IPS-11a (cell line): ENCODE results near the gene PIPOX.
A peak's percentile ranks its signal among the peaks of the same experiment; 100 is the strongest.

Experiments
- H3K4me3 ChIP-seq: one replicate; pipeline ENCODE4 v1.5.1; 2013; ENCODE audit warnings: low read depth, low read length, control low read depth

The PIPOX gene

GRCh38 chr17:29042679-29043538 is at the start of gene PIPOX:
Gene PIPOX (plus strand): TSS chr17:29043141. CDS start chr17:29043226, 85 bp downstream.
- no peak within 1 kb of the TSS for H3K4me3 ChIP-seq

- no peak overlapping the region for H3K4me3 ChIP-seq
Observed at GRCh38 chr17:28993645-28994426, 49.1 kb upstream of the PIPOX start.

- no peak overlapping the region for H3K4me3 ChIP-seq
Observed at GRCh38 chr17:28996554-28997096, 46.3 kb upstream of the PIPOX start.

DNA sequence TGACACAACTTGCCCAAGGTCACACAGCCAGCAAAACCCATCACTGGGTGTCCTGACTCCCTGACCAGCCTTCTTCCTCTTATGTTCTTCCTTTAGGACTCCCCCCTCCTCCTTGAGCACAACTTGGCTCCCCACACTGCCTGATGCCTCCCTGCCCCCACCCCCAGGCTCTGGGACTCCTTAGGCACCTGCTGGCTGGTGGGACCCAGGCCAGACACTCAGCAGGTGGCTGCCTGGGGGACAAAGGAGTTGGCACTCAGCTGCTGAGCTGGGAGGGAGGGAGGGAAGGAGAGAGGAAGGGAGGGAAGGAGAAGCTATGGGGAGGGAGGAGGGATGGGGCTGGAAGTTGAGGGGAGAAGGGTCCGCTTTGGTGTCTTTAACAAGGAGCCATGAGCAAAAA is 45.1 kb upstream of the PIPOX start:
- H3K4me3 ChIP-seq = no peak overlapping the region

DNA sequence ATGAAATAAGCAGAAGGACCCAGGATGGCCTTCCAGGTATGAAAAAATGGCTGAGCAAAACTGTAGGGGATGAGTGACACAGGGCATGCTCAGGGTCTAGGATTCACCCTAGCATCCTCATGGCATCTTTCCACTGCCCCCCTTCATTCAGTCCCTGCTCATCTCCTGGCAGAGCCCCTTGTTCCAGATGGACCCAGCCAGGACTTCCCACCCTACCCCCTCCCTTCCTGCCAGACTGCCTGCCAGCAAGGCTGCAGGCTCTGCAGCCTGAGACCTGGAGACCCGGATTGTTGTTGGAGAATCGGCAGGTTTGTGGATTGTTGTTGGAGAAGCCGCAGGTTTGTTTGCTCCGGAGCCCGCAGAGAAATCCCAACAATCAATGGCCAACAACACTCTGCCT is 43.7 kb upstream of the PIPOX start:
- no peak overlapping the region for H3K4me3 ChIP-seq

DNA sequence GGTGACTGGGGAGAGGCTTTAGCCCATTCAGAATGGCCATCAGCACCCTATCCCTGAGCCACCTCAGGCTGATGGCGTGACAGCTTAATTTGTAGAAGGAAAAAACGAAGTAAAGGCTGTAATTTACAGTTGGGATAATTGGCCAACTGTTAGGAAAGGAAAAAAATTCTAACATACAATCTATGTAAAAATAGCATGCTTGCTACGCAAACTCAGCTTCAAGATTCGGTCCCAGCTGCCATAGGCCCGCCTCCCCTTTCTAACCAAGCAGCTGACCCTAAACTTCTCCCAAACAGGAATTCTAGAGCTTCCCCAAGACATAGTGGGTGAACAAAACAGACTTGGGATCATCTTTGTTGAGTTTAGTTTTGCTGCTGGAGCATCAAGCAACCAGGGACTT is 42.0 kb upstream of the PIPOX start:
- no peak overlapping the region for H3K4me3 ChIP-seq

GRCh38 chr17:29002811-29003210 is 40.1 kb upstream of the PIPOX start:
- H3K4me3 ChIP-seq = no peak overlapping the region

DNA sequence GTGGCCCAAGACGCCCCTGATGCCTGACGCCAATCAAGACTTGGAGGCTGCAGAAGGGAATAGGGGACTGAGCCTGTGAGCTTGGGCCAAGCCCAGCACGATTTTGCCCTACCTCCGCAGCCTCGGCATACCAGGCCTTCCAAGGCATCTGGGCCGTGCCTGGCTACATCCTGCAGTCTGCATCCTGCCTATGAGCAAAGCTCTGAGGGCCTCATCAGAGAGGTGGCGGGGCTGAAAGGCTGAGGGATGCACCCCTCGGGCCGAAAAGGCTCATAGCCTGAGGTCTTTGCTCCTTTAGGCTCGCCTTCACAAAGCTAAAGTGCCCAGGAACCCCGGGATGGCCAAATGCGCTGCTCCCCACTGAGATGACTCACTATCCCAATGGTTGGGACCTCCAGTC is 39.7 kb upstream of the PIPOX start:
- no peak overlapping the region for H3K4me3 ChIP-seq

- H3K4me3 ChIP-seq = no peak overlapping the region
Observed at GRCh38 chr17:29004081-29004692, 38.8 kb upstream of the PIPOX start.

- peak within 1 kb of the TSS; percentile 27 for H3K4me3 ChIP-seq
Observed at GRCh38 chr17:29005936-29006511, 36.9 kb upstream of the PIPOX start, which contains the start of gene SEZ6. Gene SEZ6 (minus strand): TSS chr17:29006033. CDS start chr17:29005869, 164 bp downstream.

DNA sequence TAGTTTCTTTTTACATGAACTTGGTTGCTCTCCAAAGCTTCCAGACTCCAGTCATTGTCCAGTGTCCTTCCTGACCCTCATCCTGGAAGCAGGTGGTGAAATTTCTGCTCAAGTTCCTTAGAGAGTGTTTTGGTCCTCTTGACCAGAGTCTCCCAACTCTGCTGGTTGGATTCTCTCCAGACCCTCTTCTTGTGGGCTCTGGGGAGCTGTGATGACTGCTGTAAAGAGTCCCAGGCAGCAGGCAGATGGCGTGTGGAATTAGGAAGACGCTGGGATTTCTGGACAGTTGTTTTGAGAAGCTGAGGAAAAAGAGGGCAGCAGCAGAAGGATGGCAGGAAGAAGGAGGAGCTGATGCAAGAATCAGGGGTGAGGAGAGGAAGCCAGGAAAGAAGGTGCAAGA is 35.5 kb upstream of the PIPOX start:
- no peak overlapping the region for H3K4me3 ChIP-seq

GRCh38 chr17:29007860-29008455 is 35.0 kb upstream of the PIPOX start:
- H3K4me3 ChIP-seq = no peak overlapping the region

- no peak overlapping the region for H3K4me3 ChIP-seq
Observed at GRCh38 chr17:29008591-29008990, 34.4 kb upstream of the PIPOX start.

GRCh38 chr17:29010129-29010528 is 32.8 kb upstream of the PIPOX start:
- H3K4me3 ChIP-seq = no peak overlapping the region

DNA sequence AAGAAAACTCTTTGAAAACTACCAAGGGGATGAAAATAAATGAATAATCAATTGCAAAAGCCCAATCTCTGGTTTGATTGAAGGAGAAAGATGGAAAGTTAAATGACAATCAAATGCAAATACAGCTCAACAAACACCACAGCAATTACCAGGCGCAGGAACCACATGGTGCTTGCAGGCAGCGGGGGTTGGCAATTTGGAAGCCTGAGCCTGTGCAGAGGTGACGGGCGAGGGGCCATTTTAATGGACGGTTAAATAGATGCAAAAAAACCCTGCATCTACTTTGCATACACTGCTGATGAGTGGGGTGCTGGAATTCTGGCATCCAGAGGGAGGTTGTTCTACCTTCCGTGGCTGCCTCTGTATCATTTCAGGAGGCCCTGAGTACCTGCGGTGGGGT is 32.4 kb upstream of the PIPOX start:
- no peak overlapping the region for H3K4me3 ChIP-seq

DNA sequence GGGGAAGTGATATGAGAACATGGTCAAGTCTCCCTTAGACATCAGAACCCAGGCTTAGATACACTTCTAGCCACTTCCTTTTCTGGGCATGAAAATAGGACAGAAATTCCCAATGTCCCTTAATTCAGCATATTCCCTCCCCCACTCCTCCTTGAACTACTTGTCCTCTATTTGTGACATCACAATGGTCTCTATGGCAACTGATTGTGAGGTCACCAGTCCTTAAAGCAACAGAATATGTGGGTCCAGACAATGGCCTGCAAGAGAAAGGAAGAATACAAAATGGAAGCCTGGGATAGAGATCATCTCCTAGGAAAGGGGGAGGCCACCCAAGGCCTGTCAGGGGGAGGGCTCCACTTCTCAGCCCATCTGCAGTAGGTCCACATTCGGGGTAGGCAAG is 30.4 kb upstream of the PIPOX start:
- H3K4me3 ChIP-seq = no peak overlapping the region

- no peak overlapping the region for H3K4me3 ChIP-seq
Observed at GRCh38 chr17:29014716-29015115, 28.2 kb upstream of the PIPOX start.

GRCh38 chr17:29016345-29017210 is 26.4 kb upstream of the PIPOX start:
- H3K4me3 ChIP-seq = no peak overlapping the region

- H3K4me3 ChIP-seq = no peak overlapping the region
Observed at GRCh38 chr17:29018788-29019474, 24.0 kb upstream of the PIPOX start.
